ENCODE results near the gene SLC2A13. TPM values are rescaled to one million over a fixed set of nuclear protein-coding genes. Genes with fewer than 3 reads are reported as not detected.

The SLC2A13 gene
- polyA plus RNA-seq, 4 donors: 1.1 to 28.5 (median 3.0) TPM

DNA sequence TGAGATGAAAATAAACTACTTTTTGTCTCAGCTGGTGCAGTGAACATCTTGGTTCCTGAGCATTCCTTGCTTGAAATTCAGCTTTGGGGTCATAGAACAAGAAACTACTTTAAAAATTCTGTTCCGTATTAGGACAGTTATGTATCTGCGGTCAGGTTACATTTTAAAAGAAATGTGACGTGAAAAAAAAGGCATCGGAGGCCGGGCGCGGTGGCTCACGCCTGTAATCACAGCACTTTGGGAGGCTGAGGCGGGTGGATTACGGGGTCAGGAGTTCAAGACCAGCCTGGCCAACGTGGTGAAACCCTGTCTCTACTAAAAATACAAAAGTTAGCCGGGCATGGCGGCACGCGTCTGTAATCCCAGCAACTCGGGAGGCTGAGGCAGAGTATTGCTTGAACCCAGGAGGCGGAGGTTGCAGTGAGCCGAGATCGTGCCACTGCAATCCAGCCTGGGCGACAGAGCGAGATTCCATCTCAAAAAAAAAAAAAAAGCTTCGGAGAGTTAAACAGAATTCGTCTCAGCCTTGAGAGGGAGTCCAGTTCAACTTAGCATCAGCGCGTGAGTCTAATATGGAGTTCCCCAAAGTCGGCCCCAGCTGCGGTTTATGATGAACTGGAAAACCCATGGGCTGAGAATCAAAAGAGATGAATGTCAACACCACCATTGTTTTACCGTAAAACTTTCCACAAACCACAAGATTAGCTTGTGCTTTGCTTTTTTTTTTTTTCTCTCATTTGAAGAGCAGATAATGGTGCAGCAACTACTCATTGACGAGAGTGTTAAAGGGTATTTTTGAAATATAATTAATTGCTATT lies 2.1 kb upstream of the SLC2A13 start:
- Histone ChIP-seq H3K4me1 (ENCODE audit: control insufficient read depth in 3 of 3, insufficient read depth in 2 of 3, low read depth in 1 of 3, low read length in 2 of 3) (peaks cover 0 to 12% (median 1%) of the 10 kb centered on the region in 3 donors), H3K27me3 (ENCODE audit: control insufficient read depth in 3 of 3, insufficient read depth in 3 of 3, low read length in 3 of 3) (no peaks in the 10 kb centered on the region), H3K9me3 (ENCODE audit: control insufficient read depth in 2 of 2, insufficient read depth in 1 of 2, low read depth in 1 of 2, low read length in 1 of 2) (no peaks in the 10 kb centered on the region), H3K27ac (ENCODE audit: low read depth in 1 of 3, low read length in 2 of 3) (no peak overlapping the region), H3K36me3 (ENCODE audit: control insufficient read depth in 3 of 3, insufficient read depth in 2 of 3, low read depth in 1 of 3, low read length in 3 of 3) (no peaks in the 10 kb centered on the region), H3K4me3 (ENCODE audit: low read depth in 1 of 3, low read length in 3 of 3) (no peak overlapping the region)
- 62 to 76% (median 72%) methylated on average over 29 of the region's 29 CpGs for WGBS, 3 donors
- DNase-seq: no peak
- FAIRE-seq: no peak

DNA sequence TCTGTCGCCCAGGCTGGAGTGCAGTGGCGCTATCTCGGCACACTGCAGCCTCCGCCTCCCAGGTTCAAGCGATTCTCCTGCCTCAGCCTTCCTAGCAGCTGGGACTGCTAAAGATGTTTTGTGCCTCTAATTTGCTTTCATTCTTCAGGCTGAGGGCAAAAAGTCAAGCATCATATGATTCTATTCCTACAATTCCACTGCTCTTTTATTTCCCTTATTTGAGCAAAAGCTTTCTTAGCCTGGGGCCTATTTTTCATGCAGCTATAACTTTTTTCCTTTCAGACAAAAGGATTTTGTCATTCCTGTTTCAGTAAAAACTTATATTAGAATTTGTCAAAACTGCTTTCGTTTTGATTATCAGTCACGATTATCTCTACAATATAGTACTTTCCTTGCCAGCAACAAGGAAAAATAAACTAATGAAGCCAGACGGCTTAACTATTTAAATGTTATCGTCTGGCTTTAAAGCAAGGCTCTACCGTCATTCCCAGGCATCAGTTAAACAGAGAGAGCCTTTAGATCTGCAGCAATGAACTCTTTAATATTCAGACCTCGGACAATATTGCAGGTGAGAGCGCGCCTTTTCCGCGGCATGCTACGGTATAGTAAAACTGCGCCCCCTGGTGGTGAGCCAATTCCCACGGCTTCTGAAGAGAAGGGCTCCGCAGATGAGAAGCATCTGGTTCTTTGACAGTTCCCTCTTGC lies 1.4 kb upstream of the SLC2A13 start:
- no peaks in the 10 kb centered on the region for H3K36me3 ChIP-seq (ENCODE audit: control insufficient read depth in 3 of 3, insufficient read depth in 2 of 3, low read depth in 1 of 3, low read length in 3 of 3)
- WGBS, 3 donors: 12 to 15% (median 13%) methylated on average over 19 of the region's 19 CpGs
- peak overlapping the region in 1 of 3 donors; percentile 31 for H3K4me3 ChIP-seq (ENCODE audit: low read depth in 1 of 3, low read length in 3 of 3)
- no peaks in the 10 kb centered on the region for H3K9me3 ChIP-seq (ENCODE audit: control insufficient read depth in 2 of 2, insufficient read depth in 1 of 2, low read depth in 1 of 2, low read length in 1 of 2)
- H3K27ac ChIP-seq (ENCODE audit: low read depth in 1 of 3, low read length in 2 of 3): no peak overlapping the region
- peaks cover 0 to 15% (median 1%) of the 10 kb centered on the region in 3 donors for H3K4me1 ChIP-seq (ENCODE audit: control insufficient read depth in 3 of 3, insufficient read depth in 2 of 3, low read depth in 1 of 3, low read length in 2 of 3)
- H3K27me3 ChIP-seq (ENCODE audit: control insufficient read depth in 3 of 3, insufficient read depth in 3 of 3, low read length in 3 of 3): no peaks in the 10 kb centered on the region
- no peak for FAIRE-seq
- peak; percentile 84 to 89 for DNase-seq

DNA sequence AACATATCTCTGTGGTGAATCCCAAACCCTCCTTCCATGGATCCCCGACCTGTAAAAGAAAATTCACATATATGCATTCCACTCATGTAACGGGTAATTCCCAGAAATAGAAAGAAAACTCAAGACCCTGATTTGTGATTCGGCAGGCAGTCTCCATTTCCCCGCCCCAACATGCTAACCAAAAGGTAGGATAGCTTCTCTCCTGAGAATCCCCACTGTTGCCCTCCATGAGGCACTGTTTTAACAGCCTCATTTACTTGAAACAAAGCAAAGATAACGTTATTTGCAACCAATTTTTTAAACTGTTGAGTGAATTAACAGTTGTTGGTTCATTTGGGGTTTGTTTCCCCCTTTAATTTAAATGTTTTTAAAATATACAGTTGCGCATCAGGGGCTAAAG lies 774 bp upstream of the SLC2A13 start:
- 45 to 64% (median 62%) methylated on average over 6 of the region's 6 CpGs for WGBS, 3 donors
- no peak for FAIRE-seq
- Histone ChIP-seq H3K36me3 (ENCODE audit: control insufficient read depth in 3 of 3, insufficient read depth in 2 of 3, low read depth in 1 of 3, low read length in 3 of 3) (no peaks in the 10 kb centered on the region), H3K4me1 (ENCODE audit: control insufficient read depth in 3 of 3, insufficient read depth in 2 of 3, low read depth in 1 of 3, low read length in 2 of 3) (peaks cover 0 to 15% (median 1%) of the 10 kb centered on the region in 3 donors), H3K9me3 (ENCODE audit: control insufficient read depth in 2 of 2, insufficient read depth in 1 of 2, low read depth in 1 of 2, low read length in 1 of 2) (no peaks in the 10 kb centered on the region), H3K4me3 (ENCODE audit: low read depth in 1 of 3, low read length in 3 of 3) (no peak overlapping the region), H3K27ac (ENCODE audit: low read depth in 1 of 3, low read length in 2 of 3) (no peak overlapping the region), H3K27me3 (ENCODE audit: control insufficient read depth in 3 of 3, insufficient read depth in 3 of 3, low read length in 3 of 3) (no peaks in the 10 kb centered on the region)
- DNase-seq: no peak

DNA sequence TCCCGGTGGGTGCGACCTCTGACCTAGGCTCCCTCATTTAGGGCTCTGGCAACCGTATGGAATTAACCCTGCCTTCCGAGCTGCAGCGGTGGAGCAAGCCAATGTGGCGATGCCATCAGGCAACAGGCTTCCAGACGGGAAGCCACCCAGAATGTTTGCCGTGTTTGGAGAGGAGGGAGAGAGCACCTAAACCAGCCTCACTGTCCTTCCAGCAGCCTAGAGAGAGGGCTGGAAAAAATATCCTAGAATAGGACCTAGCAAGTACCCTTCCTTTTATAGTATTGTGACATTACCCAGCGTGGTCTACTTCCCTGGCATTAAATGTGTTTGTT lies 287 bp upstream of the SLC2A13 start:
- no peak for DNase-seq
- H3K9me3 ChIP-seq (ENCODE audit: control insufficient read depth in 2 of 2, insufficient read depth in 1 of 2, low read depth in 1 of 2, low read length in 1 of 2): no peaks in the 10 kb centered on the region
- peaks cover 0 to 18% (median 1%) of the 10 kb centered on the region in 3 donors for H3K4me1 ChIP-seq (ENCODE audit: control insufficient read depth in 3 of 3, insufficient read depth in 2 of 3, low read depth in 1 of 3, low read length in 2 of 3)
- FAIRE-seq: no peak
- no peaks in the 10 kb centered on the region for H3K27me3 ChIP-seq (ENCODE audit: control insufficient read depth in 3 of 3, insufficient read depth in 3 of 3, low read length in 3 of 3)
- no peaks in the 10 kb centered on the region for H3K36me3 ChIP-seq (ENCODE audit: control insufficient read depth in 3 of 3, insufficient read depth in 2 of 3, low read depth in 1 of 3, low read length in 3 of 3)
- H3K4me3 ChIP-seq (ENCODE audit: low read depth in 1 of 3, low read length in 3 of 3): peak overlapping the region in 2 of 3 donors; percentile 23 to 68
- H3K27ac ChIP-seq (ENCODE audit: low read depth in 1 of 3, low read length in 2 of 3): no peak overlapping the region
- WGBS, 3 donors: 3 to 16% (median 13%) methylated on average over 9 of the region's 9 CpGs

DNA sequence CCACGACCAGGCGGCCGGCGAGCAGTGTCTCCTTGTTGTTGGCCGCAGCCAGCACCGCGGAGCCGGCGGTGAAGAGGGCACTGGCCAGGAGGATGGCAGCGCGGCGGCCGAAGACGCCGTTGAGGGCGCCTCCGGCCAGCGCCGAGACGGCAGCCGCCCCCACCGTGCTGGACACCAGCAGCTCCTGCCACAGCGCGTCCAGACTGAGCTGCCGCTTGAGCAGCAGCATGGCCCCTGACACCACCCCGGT lies 691 bp downstream of the SLC2A13 start:
- H3K9me3 ChIP-seq (ENCODE audit: control insufficient read depth in 2 of 2, insufficient read depth in 1 of 2, low read depth in 1 of 2, low read length in 1 of 2): no peaks in the 10 kb centered on the region
- peak overlapping the region; percentile 18 to 81 (median 35) for H3K27ac ChIP-seq (ENCODE audit: low read depth in 1 of 3, low read length in 2 of 3)
- FAIRE-seq: no peak
- no peaks in the 10 kb centered on the region for H3K27me3 ChIP-seq (ENCODE audit: control insufficient read depth in 3 of 3, insufficient read depth in 3 of 3, low read length in 3 of 3)
- peak overlapping the region; percentile 68 to 81 (median 73) for H3K4me3 ChIP-seq (ENCODE audit: low read depth in 1 of 3, low read length in 3 of 3)
- H3K4me1 ChIP-seq (ENCODE audit: control insufficient read depth in 3 of 3, insufficient read depth in 2 of 3, low read depth in 1 of 3, low read length in 2 of 3): peaks cover 0 to 22% (median 1%) of the 10 kb centered on the region in 3 donors
- 0 to 1% (median 0%) methylated on average over 23 to 26 of the region's 26 CpGs for WGBS, 3 donors
- no peak for DNase-seq
- no peaks in the 10 kb centered on the region for H3K36me3 ChIP-seq (ENCODE audit: control insufficient read depth in 3 of 3, insufficient read depth in 2 of 3, low read depth in 1 of 3, low read length in 3 of 3)

DNA sequence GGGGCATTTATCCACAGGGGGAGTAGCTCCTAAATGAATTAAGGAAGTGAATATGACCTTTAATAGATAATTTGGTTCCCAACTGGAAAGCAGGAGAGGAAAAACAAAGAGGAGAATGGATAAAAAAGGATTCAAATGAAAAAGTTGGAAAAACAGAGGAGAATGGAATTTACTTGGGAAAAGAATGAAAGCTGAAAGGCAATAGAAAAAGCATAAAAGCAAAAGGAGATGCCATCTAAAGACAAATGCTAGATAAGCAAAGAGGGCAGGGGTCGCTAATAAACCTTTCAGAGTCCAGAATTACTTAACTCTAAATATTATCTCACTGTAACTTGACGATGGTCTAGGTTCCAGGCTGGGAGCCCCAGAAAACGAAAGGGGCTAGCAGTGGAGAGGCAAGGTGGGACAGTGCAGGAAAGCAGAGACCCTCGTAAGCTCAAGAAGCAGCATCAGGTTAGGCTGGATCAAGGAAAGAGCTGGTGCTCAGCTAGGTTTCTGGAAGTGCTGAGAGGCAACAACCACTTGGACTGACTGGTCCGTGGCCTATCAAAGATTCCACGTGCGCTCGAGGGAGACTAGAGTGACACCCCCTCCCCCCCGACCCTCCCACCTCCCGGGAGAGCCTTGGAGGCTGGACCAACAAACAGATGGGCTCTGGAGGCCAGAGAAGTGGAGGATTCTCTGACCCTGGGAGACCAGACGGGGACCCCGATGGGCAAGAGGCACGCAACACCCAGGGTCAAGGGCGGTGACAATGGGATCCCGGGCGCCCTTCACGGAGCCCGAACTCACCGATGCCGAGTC lies 1.2 kb downstream of the SLC2A13 start:
- H3K4me1 ChIP-seq (ENCODE audit: control insufficient read depth in 3 of 3, insufficient read depth in 2 of 3, low read depth in 1 of 3, low read length in 2 of 3): peaks cover 0 to 27% (median 1%) of the 10 kb centered on the region in 3 donors
- no peaks in the 10 kb centered on the region for H3K36me3 ChIP-seq (ENCODE audit: control insufficient read depth in 3 of 3, insufficient read depth in 2 of 3, low read depth in 1 of 3, low read length in 3 of 3)
- H3K4me3 ChIP-seq (ENCODE audit: low read depth in 1 of 3, low read length in 3 of 3): peak overlapping the region; percentile 68 to 81 (median 73)
- 4 to 14% (median 7%) methylated on average over 20 of the region's 20 CpGs for WGBS, 3 donors
- H3K27me3 ChIP-seq (ENCODE audit: control insufficient read depth in 3 of 3, insufficient read depth in 3 of 3, low read length in 3 of 3): no peaks in the 10 kb centered on the region
- no peaks in the 10 kb centered on the region for H3K9me3 ChIP-seq (ENCODE audit: control insufficient read depth in 2 of 2, insufficient read depth in 1 of 2, low read depth in 1 of 2, low read length in 1 of 2)
- peak in 1 of 2 donors; percentile 21 for DNase-seq
- FAIRE-seq: no peak
- peak overlapping the region in 2 of 3 donors; percentile 18 to 81 for H3K27ac ChIP-seq (ENCODE audit: low read depth in 1 of 3, low read length in 2 of 3)

DNA sequence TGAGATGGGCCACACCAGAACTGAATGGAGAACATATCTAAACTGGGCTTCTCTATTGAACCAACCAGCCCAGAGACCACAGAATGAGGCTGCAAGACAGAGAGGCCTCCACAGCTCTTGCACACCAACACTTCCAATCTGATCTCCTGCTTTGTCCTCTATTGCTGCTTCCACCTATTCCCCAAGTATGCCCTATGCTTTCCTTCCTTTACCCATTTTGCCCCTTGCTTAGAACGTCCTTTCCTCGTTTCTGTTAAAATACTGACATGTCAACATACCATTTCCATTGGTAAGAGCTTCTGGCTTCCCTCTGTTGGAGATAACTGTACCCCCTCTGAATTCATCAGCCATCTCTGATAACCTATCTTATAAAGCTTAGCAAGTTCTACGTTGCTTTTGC lies 2.8 kb downstream of the SLC2A13 start:
- H3K36me3 ChIP-seq (ENCODE audit: control insufficient read depth in 3 of 3, insufficient read depth in 2 of 3, low read depth in 1 of 3, low read length in 3 of 3): no peaks in the 10 kb centered on the region
- no peaks in the 10 kb centered on the region for H3K9me3 ChIP-seq (ENCODE audit: control insufficient read depth in 2 of 2, insufficient read depth in 1 of 2, low read depth in 1 of 2, low read length in 1 of 2)
- DNase-seq (peak in 1 of 2 donors; percentile 8), FAIRE-seq (no peak)
- H3K4me3 ChIP-seq (ENCODE audit: low read depth in 1 of 3, low read length in 3 of 3): no peak overlapping the region
- no peak overlapping the region for H3K27ac ChIP-seq (ENCODE audit: low read depth in 1 of 3, low read length in 2 of 3)
- WGBS, 3 donors: 60 to 80% (median 74%) methylated on average over 3 of the region's 3 CpGs
- peaks cover 0 to 27% (median 1%) of the 10 kb centered on the region in 3 donors for H3K4me1 ChIP-seq (ENCODE audit: control insufficient read depth in 3 of 3, insufficient read depth in 2 of 3, low read depth in 1 of 3, low read length in 2 of 3)
- H3K27me3 ChIP-seq (ENCODE audit: control insufficient read depth in 3 of 3, insufficient read depth in 3 of 3, low read length in 3 of 3): no peaks in the 10 kb centered on the region

DNA sequence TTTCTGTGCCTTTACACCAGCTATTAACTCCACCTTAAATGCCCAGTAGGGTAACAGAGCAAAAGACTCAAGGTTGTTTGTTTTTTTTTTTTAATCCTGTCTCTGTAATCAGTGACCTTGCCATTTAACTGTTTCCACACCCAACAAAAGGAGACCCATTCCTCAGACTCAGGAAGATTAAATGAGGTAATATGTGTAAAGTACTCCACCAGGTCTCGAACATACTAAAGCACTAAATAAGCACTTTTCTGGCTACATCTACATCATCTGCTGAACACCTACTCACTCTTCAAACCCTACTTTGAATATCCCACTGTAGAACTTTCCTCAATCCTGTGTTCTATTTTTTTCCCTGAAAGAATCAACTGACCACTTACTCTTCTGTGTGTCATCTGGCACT lies 4.1 kb downstream of the SLC2A13 start:
- FAIRE-seq: no peak
- 82 to 100% (median 88%) methylated on average over 1 of the region's 1 CpG for WGBS, 3 donors
- H3K4me1 ChIP-seq (ENCODE audit: control insufficient read depth in 3 of 3, insufficient read depth in 2 of 3, low read depth in 1 of 3, low read length in 2 of 3): peaks cover 0 to 27% (median 1%) of the 10 kb centered on the region in 3 donors

More for the DNA sequence above, 4.1 kb downstream of the SLC2A13 start:
- Histone ChIP-seq H3K27me3 (ENCODE audit: control insufficient read depth in 3 of 3, insufficient read depth in 3 of 3, low read length in 3 of 3) (no peaks in the 10 kb centered on the region), H3K9me3 (ENCODE audit: control insufficient read depth in 2 of 2, insufficient read depth in 1 of 2, low read depth in 1 of 2, low read length in 1 of 2) (no peaks in the 10 kb centered on the region), H3K27ac (ENCODE audit: low read depth in 1 of 3, low read length in 2 of 3) (no peak overlapping the region), H3K4me3 (ENCODE audit: low read depth in 1 of 3, low read length in 3 of 3) (no peak overlapping the region), H3K36me3 (ENCODE audit: control insufficient read depth in 3 of 3, insufficient read depth in 2 of 3, low read depth in 1 of 3, low read length in 3 of 3) (no peaks in the 10 kb centered on the region)
- DNase-seq: no peak
